Ishikawa (cell line): ENCODE results near the gene CEP68.

Source experiments
- CEBPB ChIP-seq: IDR thresholded peaks from 2 replicates; pipeline ENCODE4 v1.6.1; 2012
- EP300 ChIP-seq: IDR thresholded peaks from 2 replicates; pipeline ENCODE4 v1.6.1; 2012; ENCODE audit warnings: borderline replicate concordance
- RAD21 ChIP-seq: IDR thresholded peaks from 2 replicates; pipeline ENCODE4 v1.6.1; 2012; ENCODE audit warnings: low read depth
- TAF1 ChIP-seq: IDR thresholded peaks from 2 replicates; pipeline ENCODE4 v1.6.1; 2012; ENCODE audit warnings: low read depth, mild to moderate bottlenecking
- TCF12 ChIP-seq: IDR thresholded peaks from 2 replicates; pipeline ENCODE4 v1.6.1; 2012; ENCODE audit warnings: low read depth
- USF1 ChIP-seq: IDR thresholded peaks from 2 replicates; pipeline ENCODE4 v1.6.1; 2012
- YY1 ChIP-seq: IDR thresholded peaks from 2 replicates; pipeline ENCODE4 v1.6.1; 2012; ENCODE audit warnings: low read depth
- ZBTB7A ChIP-seq: IDR thresholded peaks from 2 replicates; pipeline ENCODE4 v1.6.1; 2012; ENCODE audit warnings: low read depth

GRCh38 chr2:65071499-65072180, 15.4 kb downstream of the CEP68 start:
- TF ChIP-seq RAD21 (no peak), TAF1 (no peak), YY1 (no peak), CEBPB (no peak), USF1 (no peak), ZBTB7A (no peak), TCF12 (no peak), EP300 (no peak)
